ENCODE measurements around the gene HEPACAM. TPM values are rescaled to one million over a fixed set of nuclear protein-coding genes. Genes with fewer than 3 reads are reported as not detected.

Gene HEPACAM
- total RNA-seq, 1 experiment from 2014 or later, result not detected

- Histone ChIP-seq H3K9me3 (ENCODE audit: low read depth, low read length, poor library complexity, severe bottlenecking) (no peaks in the 10 kb centered on the region), H3K27ac (ENCODE audit: low read depth, low read length, poor library complexity, severe bottlenecking) (no peak overlapping the region), H3K4me1 (ENCODE audit: insufficient read depth, low read length, poor library complexity, severe bottlenecking) (no peaks in the 10 kb centered on the region), H3K27me3 (replicated peaks; ENCODE audit: insufficient read depth, low read depth, low read length, poor library complexity) (peaks cover 23% of the 10 kb centered on the region), H3K4me3 (ENCODE audit: low read depth, low read length, poor library complexity, severe bottlenecking) (no peak overlapping the region), H3K36me3 (ENCODE audit: insufficient read depth, low read length, poor library complexity, severe bottlenecking) (no peaks in the 10 kb centered on the region)
- BruUV-seq (replicated peaks), result no TSS peak
- intact Hi-C loops (cut with micrococcal nuclease; ENCODE audit: unreplicated experiment), result no loop called here
- POLR2A ChIA-PET (ENCODE audit: low non-redundant PET), result no interaction called here
- no peak for TF ChIP-seq CTCF (conservative IDR thresholded peaks at IDR 0.05; ENCODE audit: low read depth, low read length)
- DNase-seq (ENCODE audit: low spot score), result no peak
- CTCF ChIA-PET, result interaction anchor here (0.5 kb wide), 1 partner anchor 556 kb away, joined by 3 read pairs; no protein-coding TSS in a partner anchor
These were observed 1.6 kb upstream of the HEPACAM start for GRCh38 chr11:124937336-124937935.

- no peak overlapping the region for H3K27ac ChIP-seq (ENCODE audit: low read depth, low read length, poor library complexity, severe bottlenecking)
- intact Hi-C loops (cut with micrococcal nuclease; ENCODE audit: unreplicated experiment), result no loop called here
- POLR2A ChIA-PET (ENCODE audit: low non-redundant PET), result no interaction called here
- peaks cover 23% of the 10 kb centered on the region for H3K27me3 ChIP-seq (replicated peaks; ENCODE audit: insufficient read depth, low read depth, low read length, poor library complexity)
- no peaks in the 10 kb centered on the region for H3K36me3 ChIP-seq (ENCODE audit: insufficient read depth, low read length, poor library complexity, severe bottlenecking)
- CTCF ChIA-PET, result interaction anchor here (0.6 kb wide), 1 partner anchor 528 kb away, joined by 3 read pairs; no protein-coding TSS in a partner anchor
- no peaks in the 10 kb centered on the region for H3K9me3 ChIP-seq (ENCODE audit: low read depth, low read length, poor library complexity, severe bottlenecking)
- TF ChIP-seq EZH2 (IDR thresholded peaks at IDR 0.05; ENCODE audit: borderline replicate concordance, low read depth, low read length, poor library complexity, severe bottlenecking), result no peak
- TF ChIP-seq CTCF (conservative IDR thresholded peaks at IDR 0.05; ENCODE audit: low read depth, low read length), result 0 out of 2 replicates have a peak, but pooled peaks have one; percentile 22
- BruUV-seq (replicated peaks), result no TSS peak
- H3K4me3 ChIP-seq (ENCODE audit: low read depth, low read length, poor library complexity, severe bottlenecking), result no peak overlapping the region
- no peaks in the 10 kb centered on the region for H3K4me1 ChIP-seq (ENCODE audit: insufficient read depth, low read length, poor library complexity, severe bottlenecking)
- DNase-seq (ENCODE audit: low spot score), result no peak
These were observed 842 bp downstream of the HEPACAM start for GRCh38 chr11:124934862-124935547.

- CTCF ChIA-PET, result no interaction called here
- POLR2A ChIA-PET (ENCODE audit: low non-redundant PET), result no interaction called here
These were observed 5.0 kb downstream of the HEPACAM start for GRCh38 chr11:124930799-124931198.

More at GRCh38 chr11:124930799-124931198, 5.0 kb downstream of the HEPACAM start:
- BruUV-seq (replicated peaks), result no TSS peak
- H3K27me3 ChIP-seq (replicated peaks; ENCODE audit: insufficient read depth, low read depth, low read length, poor library complexity), result peaks cover 4% of the 10 kb centered on the region
- intact Hi-C loops (cut with micrococcal nuclease; ENCODE audit: unreplicated experiment), result no loop called here
- no peak overlapping the region for H3K4me3 ChIP-seq (ENCODE audit: low read depth, low read length, poor library complexity, severe bottlenecking)
- TF ChIP-seq EZH2 (IDR thresholded peaks at IDR 0.05; ENCODE audit: borderline replicate concordance, low read depth, low read length, poor library complexity, severe bottlenecking) (no peak), CTCF (conservative IDR thresholded peaks at IDR 0.05; ENCODE audit: low read depth, low read length) (no peak)
- no peaks in the 10 kb centered on the region for H3K4me1 ChIP-seq (ENCODE audit: insufficient read depth, low read length, poor library complexity, severe bottlenecking)
- no peaks in the 10 kb centered on the region for H3K9me3 ChIP-seq (ENCODE audit: low read depth, low read length, poor library complexity, severe bottlenecking)
- no peak for DNase-seq (ENCODE audit: low spot score)
- H3K36me3 ChIP-seq (ENCODE audit: insufficient read depth, low read length, poor library complexity, severe bottlenecking), result no peaks in the 10 kb centered on the region
- no peak overlapping the region for H3K27ac ChIP-seq (ENCODE audit: low read depth, low read length, poor library complexity, severe bottlenecking)
